GM23248 (cell line): ENCODE data around the gene WNT1. TPM values are rescaled to one million over a fixed set of nuclear protein-coding genes. Genes with fewer than 3 reads are reported as not detected.

Experiments
- DNase-seq: peaks from one replicate; pipeline ENCODE4 v3.0.0-alpha.2; 2015
- H2AFZ ChIP-seq: fragments of 200-600 bp; sonication (generic); 2 replicates; pipeline ENCODE4 v1.6.1; 2016; ENCODE audit warnings: antibody characterized with exemption
- H3F3A ChIP-seq: fragments of 200-600 bp; sonication (generic); 2 replicates; pipeline ENCODE4 v1.6.1; 2016; ENCODE audit warnings: mild to moderate bottlenecking, antibody characterized with exemption, mixed run types; ENCODE audit not compliant: insufficient read depth
- H3K27ac ChIP-seq: fragments of 200-600 bp; sonication (generic); 2 replicates; pipeline ENCODE4 v1.5.1; 2016; ENCODE audit warnings: mild to moderate bottlenecking
- H3K27me3 ChIP-seq: fragments of 200-600 bp; sonication (generic); replicated peaks from 2 replicates; pipeline ENCODE4 v1.6.1; 2016; ENCODE audit warnings: mild to moderate bottlenecking; ENCODE audit not compliant: insufficient read depth
- H3K36me3 ChIP-seq: fragments of 200-600 bp; sonication (generic); 2 replicates; pipeline ENCODE4 v1.6.1; 2016; ENCODE audit warnings: low read depth, mild to moderate bottlenecking
- H3K4me1 ChIP-seq: fragments of 200-600 bp; sonication (generic); 2 replicates; pipeline ENCODE4 v1.6.1; 2016; ENCODE audit warnings: mild to moderate bottlenecking; ENCODE audit not compliant: insufficient read depth
- H3K4me2 ChIP-seq: fragments of 200-600 bp; sonication (generic); one replicate; pipeline ENCODE4 v1.6.1; 2016; ENCODE audit warnings: mild to moderate bottlenecking; ENCODE audit not compliant: unreplicated experiment
- H3K4me3 ChIP-seq: fragments of 200-600 bp; sonication (generic); 2 replicates; pipeline ENCODE4 v1.5.1; 2016; ENCODE audit warnings: mild to moderate bottlenecking
- H3K79me2 ChIP-seq: fragments of 200-600 bp; sonication (generic); 2 replicates; pipeline ENCODE4 v1.6.1; 2016; ENCODE audit warnings: mild to moderate bottlenecking; ENCODE audit not compliant: insufficient read depth
- H3K9ac ChIP-seq: fragments of 200-600 bp; sonication (generic); 2 replicates; pipeline ENCODE4 v1.6.1; 2016; ENCODE audit warnings: mild to moderate bottlenecking
- H3K9me2 ChIP-seq: fragments of 200-600 bp; sonication (generic); 2 replicates; pipeline ENCODE4 v1.6.1; 2016; ENCODE audit warnings: mixed run types, mild to moderate bottlenecking, moderate library complexity; ENCODE audit not compliant: insufficient read depth
- H3K9me3 ChIP-seq: fragments of 200-600 bp; sonication (generic); one replicate; pipeline ENCODE4 v1.6.1; 2017; ENCODE audit warnings: low read depth
- H4K20me1 ChIP-seq: fragments of 200-600 bp; sonication (generic); 2 replicates; pipeline ENCODE4 v1.6.0; 2016; ENCODE audit not compliant: insufficient read depth
- EZH2 ChIP-seq: fragments of 200-600 bp; sonication (generic); IDR thresholded peaks from 2 replicates; pipeline ENCODE4 v1.6.1; 2018; ENCODE audit warnings: antibody characterized with exemption, mild to moderate bottlenecking; ENCODE audit not compliant: insufficient read depth, poor library complexity, severe bottlenecking
- EZH2phosphoT487 ChIP-seq: fragments of 200-600 bp; sonication (generic); IDR thresholded peaks from 2 replicates; pipeline ENCODE4 v1.6.1; 2018; ENCODE audit warnings: antibody characterized with exemption, moderate library complexity, mild to moderate bottlenecking, low read depth; ENCODE audit not compliant: insufficient read depth
- WGBS, 2 experiments: methylation state at CpG; one replicate each; pipeline ENCODE4 v1.1.6; 2015 to 2017; ENCODE audit warnings: low lambda C conversion rate in 2 of 2, low coverage in 1 of 2; ENCODE audit errors: missing lambda C conversion rate in 2 of 2; 5-methylcytosine and 5-hydroxymethylcytosine counted together
- in situ Hi-C: fragments of 300-500 bp; cut with MboI; formaldehyde crosslinking; loops from 2 replicates; pipeline ENCODE4 v1.15.0; 2020
- polyA plus RNA-seq: library from polyadenylated mRNA; unstranded; fragments of >200 nt; fragmentation: Nextera tagmentation; extraction: Ambion mirVana; gene quantifications from 2 replicates; pipeline ENCODE4 v1.2.1, GENCODE V29; 2016
- total RNA-seq: library from RNA; depleted of rRNA; stranded (reverse); fragments of >200 nt; shearing (Covaris generic); gene quantifications from 2 replicates; pipeline ENCODE4 v1.2.3, GENCODE V29; 2014

WNT1 gene
- total and polyA plus RNA-seq, 2 experiments from 2014 or later = not detected

DNA sequence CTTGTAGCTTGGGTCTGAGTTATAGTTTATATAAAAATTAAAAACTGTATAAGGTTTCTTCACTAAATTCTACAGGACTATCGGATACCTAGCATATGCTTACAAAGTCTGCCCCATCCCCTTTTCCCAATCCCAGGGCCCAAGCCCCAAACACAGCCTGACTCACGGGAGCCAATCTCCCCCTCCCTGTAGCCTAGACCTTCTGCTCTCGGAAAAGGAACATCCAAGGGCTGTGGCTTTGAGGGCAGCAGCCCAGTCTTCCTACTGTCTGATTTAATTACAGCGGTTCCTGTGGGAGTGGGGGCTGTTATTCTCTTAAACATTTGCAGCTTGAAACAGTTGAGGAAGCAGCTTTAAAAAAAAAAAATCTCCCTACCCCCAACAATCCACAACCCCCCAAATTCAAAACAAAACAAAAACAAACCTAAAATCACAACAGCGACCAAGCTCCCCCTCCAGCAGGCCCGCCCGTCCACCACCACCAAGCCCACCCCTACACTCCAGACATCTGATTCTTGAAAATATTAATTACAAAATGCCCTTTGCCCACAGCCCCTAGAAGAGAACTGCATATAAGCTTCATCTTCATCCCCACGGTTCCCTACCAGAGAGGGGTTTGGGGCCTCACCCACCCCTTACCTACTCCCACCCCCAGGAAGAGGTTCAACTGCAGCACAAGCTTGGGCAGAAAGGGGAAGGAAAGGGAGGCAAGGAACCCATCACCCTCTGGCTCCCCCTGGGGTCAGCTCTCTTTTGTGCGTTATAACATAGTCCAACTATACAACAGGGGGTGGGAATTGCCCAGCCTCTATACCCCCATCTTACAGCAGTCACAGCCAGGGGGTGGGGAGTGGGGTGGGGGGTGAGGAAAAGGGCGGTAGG, 41.6 kb downstream of the WNT1 start:
- in situ Hi-C loops = no loop called here
- H3K27ac ChIP-seq = peak overlapping the region; percentile 99
- no peaks in the 10 kb centered on the region for H4K20me1 ChIP-seq
- no peaks in the 10 kb centered on the region for H3K9me2 ChIP-seq
- TF ChIP-seq EZH2phosphoT487 = no peak
- H3F3A ChIP-seq = peaks cover 26% of the 10 kb centered on the region; the same call in 1 of the 2 replicates
- no peaks in the 10 kb centered on the region for H3K9me3 ChIP-seq
- peaks cover 14% of the 10 kb centered on the region for H3K36me3 ChIP-seq
- peak; percentile 61 for DNase-seq
- H2AFZ ChIP-seq = no peak overlapping the region
- H3K4me3 ChIP-seq = peak overlapping the region; percentile 88
- peak overlapping the region; percentile 91 for H3K4me2 ChIP-seq
- H3K27me3 ChIP-seq = no peaks in the 10 kb centered on the region
- peaks cover 13% of the 10 kb centered on the region for H3K4me1 ChIP-seq
- H3K9ac ChIP-seq = peak overlapping the region; percentile 98
- 41 to 50% methylated on average over 9 to 10 of the region's 10 CpGs for WGBS, 2 experiments
- peaks cover 33% of the 10 kb centered on the region for H3K79me2 ChIP-seq

GRCh38 chr12:49020441-49020840, 42.3 kb downstream of the WNT1 start:
- Histone ChIP-seq H3K36me3 (peaks cover 21% of the 10 kb centered on the region), H4K20me1 (no peaks in the 10 kb centered on the region), H3K27ac (no peak overlapping the region), H2AFZ (no peak overlapping the region), H3K9me2 (no peaks in the 10 kb centered on the region), H3K27me3 (no peaks in the 10 kb centered on the region), H3K79me2 (peaks cover 26% of the 10 kb centered on the region), H3K9me3 (no peaks in the 10 kb centered on the region), H3K4me2 (no peak overlapping the region), H3K4me3 (no peak overlapping the region), H3K9ac (no peak overlapping the region), H3F3A (peaks cover 26% of the 10 kb centered on the region; the same call in 1 of the 2 replicates), H3K4me1 (peaks cover 13% of the 10 kb centered on the region)
- in situ Hi-C loops = no loop called here
- TF ChIP-seq EZH2 = no peak
- no peak for TF ChIP-seq EZH2phosphoT487
- DNase-seq = no peak
- 75 to 84% methylated on average over 4 to 6 of the region's 6 CpGs for WGBS, 2 experiments

GRCh38 chr12:49021292-49021915, 43.3 kb downstream of the WNT1 start:
- TF ChIP-seq EZH2 (no peak), EZH2phosphoT487 (no peak)
- Histone ChIP-seq H3K9me3 (no peaks in the 10 kb centered on the region), H3K9me2 (no peaks in the 10 kb centered on the region), H3K79me2 (peaks cover 16% of the 10 kb centered on the region), H3K36me3 (peaks cover 26% of the 10 kb centered on the region), H3K9ac (no peak overlapping the region), H3K4me2 (no peak overlapping the region), H3K4me3 (no peak overlapping the region), H2AFZ (no peak overlapping the region), H3K4me1 (peaks cover 13% of the 10 kb centered on the region), H3K27me3 (no peaks in the 10 kb centered on the region), H3K27ac (no peak overlapping the region), H3F3A (peaks cover 26% of the 10 kb centered on the region; the same call in 1 of the 2 replicates), H4K20me1 (no peaks in the 10 kb centered on the region)
- 80 to 88% methylated on average over 9 to 11 of the region's 11 CpGs for WGBS, 2 experiments
- in situ Hi-C loops = no loop called here
- DNase-seq = no peak

- no peak overlapping the region for H3K27ac ChIP-seq
- H3K36me3 ChIP-seq = peaks cover 29% of the 10 kb centered on the region
- H3F3A ChIP-seq = peaks cover 26% of the 10 kb centered on the region; the same call in 1 of the 2 replicates
- peaks cover 4% of the 10 kb centered on the region; the same call in 1 of the 2 replicates for H3K79me2 ChIP-seq
- no peak overlapping the region for H3K9ac ChIP-seq
- H3K9me3 ChIP-seq = no peaks in the 10 kb centered on the region
- no peaks in the 10 kb centered on the region for H3K9me2 ChIP-seq
- 89 to 91% methylated on average over 15 of the region's 15 CpGs for WGBS, 2 experiments
- H2AFZ ChIP-seq = no peak overlapping the region
- H3K4me1 ChIP-seq = peaks cover 8% of the 10 kb centered on the region
- H3K4me2 ChIP-seq = no peak overlapping the region
- no peak overlapping the region for H3K4me3 ChIP-seq
- no peaks in the 10 kb centered on the region for H4K20me1 ChIP-seq
- in situ Hi-C loops = no loop called here
- no peaks in the 10 kb centered on the region for H3K27me3 ChIP-seq
- DNase-seq = peak; percentile 5
- TF ChIP-seq EZH2 = no peak
Measured at GRCh38 chr12:49022558-49023178, 44.5 kb downstream of the WNT1 start.
